Gastrocnemius medialis (tissue), 4 donors: ENCODE measurements around the gene SOX30.

Experiments
- POLR2A ChIP-seq, 2 donors: fragments of 450-650 bp; IDR thresholded peaks; one replicate each; pipeline ENCODE4 v1.6.1; 2017; ENCODE audit warnings: antibody characterized with exemption in 2 of 2, mild to moderate bottlenecking in 2 of 2, moderate library complexity in 2 of 2
- TF ChIP-seq, protein P1 (sequence below), 5 experiments: fragments of 450-650 bp in 3 of 5; fragments of 200-600 bp in 2 of 5; sonication (generic) in 2 of 5; IDR thresholded peaks in 4 of 5; conservative IDR thresholded peaks in 1 of 5; 1 replicate in 4 of 5; 2 replicates in 1 of 5; pipeline ENCODE4 v1.5.1; 2016 to 2019; ENCODE audit warnings: antibody characterized with exemption in 5 of 5, mild to moderate bottlenecking in 3 of 5, moderate library complexity in 3 of 5

DNA sequence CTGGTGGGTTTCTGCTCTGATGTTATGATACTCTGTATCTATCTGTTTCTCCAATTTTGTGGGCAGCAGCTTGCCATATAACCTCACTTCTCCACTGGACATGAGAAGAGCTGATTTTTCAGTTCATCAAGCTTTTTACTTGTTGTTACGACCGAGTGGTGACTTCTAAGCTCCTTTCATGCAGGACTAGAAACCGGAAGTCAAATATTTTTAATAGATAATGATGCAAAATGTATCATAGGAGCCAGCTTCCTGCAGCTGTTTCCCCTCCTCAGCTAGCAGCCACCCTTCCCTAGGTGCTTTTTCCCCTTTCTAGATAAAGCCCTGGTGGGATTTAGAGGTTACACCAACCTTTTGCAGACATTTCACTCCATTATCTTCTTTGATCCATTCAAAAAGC lies 59.6 kb downstream of the SOX30 start:
- TF ChIP-seq, protein P1, sequence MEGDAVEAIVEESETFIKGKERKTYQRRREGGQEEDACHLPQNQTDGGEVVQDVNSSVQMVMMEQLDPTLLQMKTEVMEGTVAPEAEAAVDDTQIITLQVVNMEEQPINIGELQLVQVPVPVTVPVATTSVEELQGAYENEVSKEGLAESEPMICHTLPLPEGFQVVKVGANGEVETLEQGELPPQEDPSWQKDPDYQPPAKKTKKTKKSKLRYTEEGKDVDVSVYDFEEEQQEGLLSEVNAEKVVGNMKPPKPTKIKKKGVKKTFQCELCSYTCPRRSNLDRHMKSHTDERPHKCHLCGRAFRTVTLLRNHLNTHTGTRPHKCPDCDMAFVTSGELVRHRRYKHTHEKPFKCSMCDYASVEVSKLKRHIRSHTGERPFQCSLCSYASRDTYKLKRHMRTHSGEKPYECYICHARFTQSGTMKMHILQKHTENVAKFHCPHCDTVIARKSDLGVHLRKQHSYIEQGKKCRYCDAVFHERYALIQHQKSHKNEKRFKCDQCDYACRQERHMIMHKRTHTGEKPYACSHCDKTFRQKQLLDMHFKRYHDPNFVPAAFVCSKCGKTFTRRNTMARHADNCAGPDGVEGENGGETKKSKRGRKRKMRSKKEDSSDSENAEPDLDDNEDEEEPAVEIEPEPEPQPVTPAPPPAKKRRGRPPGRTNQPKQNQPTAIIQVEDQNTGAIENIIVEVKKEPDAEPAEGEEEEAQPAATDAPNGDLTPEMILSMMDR (IDR thresholded peaks at IDR 0.05 in 4 of 5, conservative IDR thresholded peaks at IDR 0.05 in 1 of 5), result no peak
- TF ChIP-seq POLR2A (IDR thresholded peaks at IDR 0.05), result no peak
